GM21390 (cell line): ENCODE data around the gene HK2.

Source experiments
- ATAC-seq: cut with Tn5 transposase; IDR thresholded peaks from one replicate; pipeline ENCODE4 v1.9.1; 2021; ENCODE audit not compliant: unreplicated experiment

The HK2 gene

GRCh38 chr2:74856599-74856998, 22.7 kb downstream of the HK2 start:
- ATAC-seq, result no peak

- no peak for ATAC-seq
Measured at GRCh38 chr2:74857215-74857614, 23.3 kb downstream of the HK2 start.

GRCh38 chr2:74857725-74858124, 23.8 kb downstream of the HK2 start:
- ATAC-seq, result no peak

- ATAC-seq, result no peak
Measured at GRCh38 chr2:74858281-74858680, 24.4 kb downstream of the HK2 start.

GRCh38 chr2:74860079-74860478, 26.2 kb downstream of the HK2 start:
- ATAC-seq, result no peak

- ATAC-seq, result no peak
Measured at GRCh38 chr2:74860521-74860920, 26.6 kb downstream of the HK2 start.

- no peak for ATAC-seq
Measured at GRCh38 chr2:74861531-74861930, 27.6 kb downstream of the HK2 start.

- ATAC-seq, result no peak
Measured at GRCh38 chr2:74862020-74862964, 28.4 kb downstream of the HK2 start.

GRCh38 chr2:74863802-74864248, 29.9 kb downstream of the HK2 start:
- ATAC-seq, result no peak

- no peak for ATAC-seq
Measured at GRCh38 chr2:74864728-74865722, 31.1 kb downstream of the HK2 start.

GRCh38 chr2:74865770-74866674, 32.1 kb downstream of the HK2 start:
- ATAC-seq, result no peak

- ATAC-seq, result no peak
Measured at GRCh38 chr2:74867841-74868658, 34.1 kb downstream of the HK2 start.

GRCh38 chr2:74869517-74869916, 35.6 kb downstream of the HK2 start:
- no peak for ATAC-seq

GRCh38 chr2:74870951-74871350, 37.0 kb downstream of the HK2 start:
- no peak for ATAC-seq

GRCh38 chr2:74871414-74871813, 37.5 kb downstream of the HK2 start:
- ATAC-seq, result no peak

- no peak for ATAC-seq
Measured at GRCh38 chr2:74872389-74872836, 38.5 kb downstream of the HK2 start.

- no peak for ATAC-seq
Measured at GRCh38 chr2:74873012-74873665, 39.2 kb downstream of the HK2 start.

GRCh38 chr2:74873678-74874640, 40.0 kb downstream of the HK2 start:
- ATAC-seq, result no peak
